GM19324 (cell line): ENCODE data around the gene TNIK.
"Not testable (repeated sequence)": the region's sequence is repeated elsewhere in the genome, so short reads cannot be mapped to it uniquely, and the experiment has no call there.

Experiments
- ATAC-seq: cut with Tn5 transposase; IDR thresholded peaks from one replicate; pipeline ENCODE4 v1.9.1; 2021; ENCODE audit warnings: mild to moderate bottlenecking, moderate library complexity; ENCODE audit not compliant: unreplicated experiment, low FRiP score

TNIK gene

DNA sequence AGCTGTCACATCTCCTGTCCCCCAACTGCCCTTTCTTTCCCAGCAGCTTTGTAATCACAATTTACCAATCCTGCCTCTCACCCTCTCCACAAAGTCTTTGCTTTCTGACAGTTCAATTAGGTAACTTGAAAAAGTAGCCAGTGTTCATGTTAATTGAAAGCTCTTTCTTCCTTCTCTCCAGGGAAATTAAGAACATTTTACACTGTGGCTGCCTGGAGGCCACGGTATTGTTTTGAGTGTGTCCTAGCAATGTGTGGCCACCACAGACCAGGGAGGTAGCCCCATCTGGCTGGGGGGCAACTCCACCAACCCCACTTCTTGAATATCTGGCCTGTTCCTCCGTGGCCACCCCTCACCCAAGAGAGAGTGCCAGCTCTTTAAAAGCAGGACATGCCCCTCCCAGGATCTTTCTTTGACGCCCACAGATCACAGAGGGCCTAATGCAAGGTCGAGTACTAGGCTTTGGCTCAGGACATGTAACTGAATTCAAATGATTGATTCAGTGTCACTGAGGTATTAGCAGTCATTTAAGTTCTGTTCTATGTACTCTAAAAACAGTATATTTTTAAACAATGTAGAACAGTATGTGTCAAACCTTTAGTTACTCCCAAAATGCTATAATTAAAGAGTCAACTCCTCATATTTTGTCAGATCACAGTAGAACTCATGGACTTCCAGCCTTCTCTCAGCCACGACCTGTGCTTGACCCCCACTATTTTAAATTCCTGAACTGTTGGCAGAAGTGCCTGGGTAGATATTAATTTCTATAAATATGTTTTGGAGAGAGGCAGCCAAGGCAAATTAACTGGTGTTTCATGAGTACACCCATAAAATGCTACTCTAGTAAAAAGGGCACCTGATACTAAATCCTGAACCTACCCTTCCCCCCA is 164.5 kb downstream of the TNIK start:
- ATAC-seq, result no peak

- peak; percentile 38 for ATAC-seq
These were observed 166.9 kb downstream of the TNIK start for GRCh38 chr3:171293142-171293782.

GRCh38 chr3:171290680-171291079 is 169.5 kb downstream of the TNIK start:
- ATAC-seq, result no peak

GRCh38 chr3:171289291-171289690 is 170.9 kb downstream of the TNIK start:
- no peak for ATAC-seq

- ATAC-seq, result not testable (repeated sequence)
These were observed 172.4 kb downstream of the TNIK start for GRCh38 chr3:171287761-171288160.

GRCh38 chr3:171286580-171287249 is 173.5 kb downstream of the TNIK start:
- no peak for ATAC-seq

GRCh38 chr3:171285287-171285686 is 174.9 kb downstream of the TNIK start:
- ATAC-seq, result no peak

DNA sequence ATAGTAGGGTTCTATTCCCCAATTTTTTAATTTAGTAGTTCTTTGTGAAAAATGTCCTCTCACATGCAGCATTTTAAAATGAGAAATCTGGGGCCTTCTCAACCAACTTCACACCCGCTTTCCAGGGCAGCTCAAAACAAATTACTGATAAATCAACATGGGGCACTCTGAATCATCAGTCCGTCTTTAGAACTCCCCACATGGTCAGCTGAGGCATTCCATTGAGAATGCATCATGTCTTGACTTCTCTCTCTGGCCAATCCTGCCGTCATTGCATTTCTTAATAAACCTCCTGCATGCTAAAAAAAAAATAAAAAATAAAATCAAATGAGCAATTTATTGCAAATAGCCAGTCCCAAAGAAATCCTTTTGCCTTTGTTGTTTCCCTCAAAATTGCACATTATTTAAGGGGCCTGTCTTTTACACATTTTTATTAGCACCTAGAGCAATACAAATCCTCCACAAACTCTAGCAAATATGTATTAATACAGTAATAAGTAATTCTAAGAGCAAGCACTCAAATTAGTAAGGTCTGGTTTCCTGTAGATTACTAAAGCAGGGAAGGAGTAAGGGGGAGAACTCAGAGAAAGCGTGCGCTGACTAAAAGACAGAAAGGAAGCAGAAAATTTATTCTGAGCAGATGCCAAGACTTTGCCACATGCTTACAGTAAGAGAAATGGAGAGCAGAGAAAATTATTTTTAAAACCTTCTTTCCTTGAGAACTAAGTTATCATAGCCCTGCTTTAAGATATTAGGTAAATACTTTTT is 175.7 kb downstream of the TNIK start:
- no peak for ATAC-seq

GRCh38 chr3:171283848-171284222 is 176.4 kb downstream of the TNIK start:
- no peak for ATAC-seq

GRCh38 chr3:171283183-171283847 is 176.9 kb downstream of the TNIK start:
- ATAC-seq, result no peak

- ATAC-seq, result no peak
These were observed 178.2 kb downstream of the TNIK start for GRCh38 chr3:171282041-171282440.

DNA sequence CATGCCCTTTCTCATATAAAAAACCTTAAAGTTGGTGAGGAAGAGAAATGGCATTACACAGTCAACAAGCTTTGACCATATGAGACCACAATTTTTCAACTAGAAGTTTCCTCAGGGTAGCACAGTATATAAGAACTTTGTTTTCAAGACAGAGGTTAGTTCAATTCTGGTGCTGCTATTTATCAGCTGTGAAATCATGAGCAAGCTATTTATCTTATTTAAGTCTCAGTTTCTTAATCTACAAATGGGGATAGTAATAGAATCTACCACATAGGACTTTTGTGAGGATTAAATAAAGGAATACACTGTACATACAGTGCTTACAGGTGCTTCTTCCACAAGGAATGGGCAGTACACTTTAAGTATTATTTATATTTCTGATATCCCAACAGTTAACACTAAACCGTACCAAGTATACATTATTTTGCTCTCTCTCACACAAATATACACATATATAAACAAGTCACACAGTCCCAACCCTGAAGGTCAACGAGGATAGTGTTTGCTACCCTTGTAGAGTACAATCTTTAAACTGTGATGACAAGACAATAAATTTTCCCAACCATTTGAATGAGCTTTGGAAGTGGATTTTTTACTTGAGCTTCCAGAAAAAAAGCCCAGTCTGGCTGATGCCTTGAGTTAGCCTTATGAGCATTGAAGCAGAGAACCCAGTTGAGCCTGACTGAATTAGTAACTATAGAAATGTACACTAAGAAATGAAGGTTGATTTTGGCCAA is 178.8 kb downstream of the TNIK start:
- ATAC-seq, result no peak

- no peak for ATAC-seq
These were observed 180.2 kb downstream of the TNIK start for GRCh38 chr3:171279972-171280371.

DNA sequence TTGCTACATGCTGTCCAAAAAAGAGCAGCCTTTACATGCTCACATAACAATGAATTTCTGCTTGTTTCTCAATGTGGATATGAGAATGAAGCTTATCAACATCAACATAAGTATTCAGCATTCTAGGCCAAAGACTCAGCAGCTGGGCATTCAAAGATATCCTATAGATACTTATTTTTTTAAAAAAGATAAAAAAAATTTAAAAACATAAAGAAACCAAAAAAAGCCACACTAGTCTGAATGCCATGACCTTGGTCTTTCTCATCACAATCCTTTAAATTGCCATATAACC is 182.0 kb downstream of the TNIK start:
- ATAC-seq, result no peak

DNA sequence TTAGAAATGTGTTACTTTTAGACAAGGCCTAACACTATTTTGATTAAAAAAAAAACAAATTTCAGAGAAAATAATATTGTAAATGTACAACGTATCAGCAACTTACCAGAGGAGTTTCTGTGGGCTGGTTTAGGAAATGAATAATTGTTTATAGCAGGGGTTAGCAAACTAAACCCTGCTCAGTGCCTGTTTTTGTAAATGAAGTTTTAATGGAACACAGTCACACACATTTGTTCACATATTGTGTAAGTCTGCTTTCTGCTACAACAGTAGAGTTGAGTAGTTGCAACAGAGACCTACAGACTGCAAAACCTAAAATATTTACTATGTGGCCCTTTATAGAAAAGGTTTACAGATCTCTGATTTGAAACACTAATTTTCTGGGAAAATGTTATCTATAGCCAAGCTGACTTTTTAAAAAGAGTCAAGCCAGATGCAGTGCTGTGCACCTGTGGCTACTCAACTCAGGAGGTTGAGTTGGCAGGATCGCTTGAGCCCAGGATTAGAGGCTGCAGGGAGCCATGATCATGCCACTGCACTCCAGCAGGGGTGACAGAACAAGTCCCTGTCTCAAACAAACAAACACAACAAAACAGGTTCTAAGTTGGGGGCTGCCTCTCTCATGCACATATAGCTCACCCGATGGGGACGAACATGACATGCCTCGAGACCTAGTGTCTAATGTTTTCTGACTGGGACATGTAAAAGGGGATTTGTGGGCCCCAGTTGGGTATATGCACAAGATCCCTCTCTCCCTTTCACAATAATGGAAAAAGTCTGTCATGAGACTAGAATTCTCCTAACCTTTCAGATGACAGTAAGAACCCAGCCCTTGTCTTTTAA is 182.5 kb downstream of the TNIK start:
- no peak for ATAC-seq

GRCh38 chr3:171276923-171277322 is 183.3 kb downstream of the TNIK start:
- no peak for ATAC-seq

- ATAC-seq, result no peak
These were observed 186.0 kb downstream of the TNIK start for GRCh38 chr3:171274222-171274621.

DNA sequence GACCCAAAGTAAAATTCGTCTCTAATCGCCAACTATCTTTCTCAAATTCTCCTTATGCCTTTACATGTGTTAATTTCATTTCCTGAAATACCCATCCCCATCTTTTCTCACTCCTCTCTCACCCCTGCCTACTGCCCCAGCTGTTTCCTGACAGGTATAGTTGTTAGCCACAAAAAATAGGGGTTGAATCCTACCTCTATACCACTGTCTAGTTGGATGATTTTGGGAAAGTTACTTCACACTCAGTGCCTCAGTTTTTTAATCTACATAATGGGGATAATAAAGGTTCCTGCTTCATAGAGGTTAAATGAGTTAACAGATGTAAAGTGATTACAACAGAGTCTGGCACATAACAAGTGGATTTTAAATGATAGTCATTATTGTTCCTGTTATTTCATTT is 189.7 kb downstream of the TNIK start:
- ATAC-seq, result no peak

- no peak for ATAC-seq
These were observed 190.7 kb downstream of the TNIK start for GRCh38 chr3:171269542-171269941.
